ENCODE data around the gene MRPS27. TPM values are rescaled to one million over a fixed set of nuclear protein-coding genes. Genes with fewer than 3 reads are reported as not detected.

Gene MRPS27
- total and polyA plus RNA-seq, 10 donors, result 23.5 to 55.5 (median 42.6) TPM

DNA sequence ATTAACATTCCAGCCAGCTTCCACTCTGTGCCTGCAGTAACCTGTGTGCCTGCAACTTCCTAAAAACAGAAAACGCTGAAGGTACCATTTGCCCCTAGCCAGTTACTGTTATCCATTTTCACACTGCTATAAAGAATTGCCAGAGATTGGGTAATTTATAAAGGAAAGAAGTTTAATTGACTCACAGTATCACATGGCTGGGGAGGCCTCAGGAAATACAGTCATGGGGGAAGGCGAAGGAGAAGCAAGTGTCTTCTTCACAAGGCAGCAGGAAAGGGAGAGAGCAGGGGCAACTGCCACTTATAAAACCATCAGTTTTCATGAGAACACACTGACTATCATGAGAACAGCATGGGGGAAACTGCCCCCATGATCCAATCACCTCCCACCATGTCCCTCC is 31.3 kb upstream of the MRPS27 start:
- no peak for TF ChIP-seq POLR2AphosphoS5 (IDR thresholded peaks at IDR 0.05)
- TF ChIP-seq, protein P1, sequence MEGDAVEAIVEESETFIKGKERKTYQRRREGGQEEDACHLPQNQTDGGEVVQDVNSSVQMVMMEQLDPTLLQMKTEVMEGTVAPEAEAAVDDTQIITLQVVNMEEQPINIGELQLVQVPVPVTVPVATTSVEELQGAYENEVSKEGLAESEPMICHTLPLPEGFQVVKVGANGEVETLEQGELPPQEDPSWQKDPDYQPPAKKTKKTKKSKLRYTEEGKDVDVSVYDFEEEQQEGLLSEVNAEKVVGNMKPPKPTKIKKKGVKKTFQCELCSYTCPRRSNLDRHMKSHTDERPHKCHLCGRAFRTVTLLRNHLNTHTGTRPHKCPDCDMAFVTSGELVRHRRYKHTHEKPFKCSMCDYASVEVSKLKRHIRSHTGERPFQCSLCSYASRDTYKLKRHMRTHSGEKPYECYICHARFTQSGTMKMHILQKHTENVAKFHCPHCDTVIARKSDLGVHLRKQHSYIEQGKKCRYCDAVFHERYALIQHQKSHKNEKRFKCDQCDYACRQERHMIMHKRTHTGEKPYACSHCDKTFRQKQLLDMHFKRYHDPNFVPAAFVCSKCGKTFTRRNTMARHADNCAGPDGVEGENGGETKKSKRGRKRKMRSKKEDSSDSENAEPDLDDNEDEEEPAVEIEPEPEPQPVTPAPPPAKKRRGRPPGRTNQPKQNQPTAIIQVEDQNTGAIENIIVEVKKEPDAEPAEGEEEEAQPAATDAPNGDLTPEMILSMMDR (IDR thresholded peaks at IDR 0.05 in 8 of 11, conservative IDR thresholded peaks at IDR 0.05 in 3 of 11), result no peak
- no peak for TF ChIP-seq POLR2A (IDR thresholded peaks at IDR 0.05)
- WGBS, 5 donors, result 53 to 86% (median 72%) methylated on average over 2 of the region's 2 CpGs
- Histone ChIP-seq H3K36me3 (peaks cover 0 to 19% (median 0%) of the 10 kb centered on the region in 6 donors), H3K4me1 (peaks cover 0 to 22% (median 0%) of the 10 kb centered on the region in 6 donors), H3K9me3 (no peaks in the 10 kb centered on the region), H3K27ac (no peak overlapping the region), H3K27me3 (replicated peaks in 1 of 7) (no peaks in the 10 kb centered on the region), H3K4me3 (no peak overlapping the region)
- intact Hi-C loops (cut with DNase I; ENCODE audit: low total_unique reads), result no loop called here
- DNase-seq, result no peak

DNA sequence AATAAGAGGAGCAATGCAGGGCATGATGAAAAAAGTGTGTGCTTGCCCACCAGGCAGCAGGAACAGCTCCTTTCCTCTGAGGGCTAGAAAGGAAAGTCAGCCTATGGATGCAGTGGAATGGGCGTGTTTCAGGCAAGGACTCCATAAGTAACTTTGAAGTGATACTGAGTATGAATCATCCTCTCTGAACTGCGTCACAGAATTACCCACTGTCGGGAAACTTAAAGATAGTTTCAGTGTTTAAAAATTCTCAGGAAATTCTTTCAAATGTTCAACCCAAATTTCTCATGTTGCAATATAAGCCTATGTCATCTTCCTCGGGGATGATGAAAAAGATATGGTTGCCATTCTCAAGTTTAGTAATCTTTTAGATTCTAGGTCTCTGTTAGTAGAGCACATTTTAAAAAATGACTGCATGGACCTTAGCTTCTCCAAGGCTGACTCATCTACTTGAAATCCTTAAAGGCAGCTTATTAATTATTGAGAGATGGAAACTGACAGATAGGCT is 27.8 kb upstream of the MRPS27 start:
- DNase-seq, result no peak
- TF ChIP-seq POLR2AphosphoS5 (IDR thresholded peaks at IDR 0.05) (no peak), POLR2A (IDR thresholded peaks at IDR 0.05) (no peak)
- TF ChIP-seq, protein P1 (IDR thresholded peaks at IDR 0.05 in 8 of 11, conservative IDR thresholded peaks at IDR 0.05 in 3 of 11), result no peak
- WGBS, 5 donors, result 49 to 84% (median 64%) methylated on average over 4 of the region's 4 CpGs
- no peak overlapping the region for H3K4me3 ChIP-seq
- no peaks in the 10 kb centered on the region for H3K9me3 ChIP-seq
- intact Hi-C loops (cut with DNase I; ENCODE audit: low total_unique reads), result no loop called here
- H3K27me3 ChIP-seq (replicated peaks in 1 of 7), result no peaks in the 10 kb centered on the region
- H3K27ac ChIP-seq, result no peak overlapping the region
- peaks cover 0 to 15% (median 0%) of the 10 kb centered on the region in 6 donors for H3K4me1 ChIP-seq
- peaks cover 4 to 55% (median 14%) of the 10 kb centered on the region in 6 donors for H3K36me3 ChIP-seq

DNA sequence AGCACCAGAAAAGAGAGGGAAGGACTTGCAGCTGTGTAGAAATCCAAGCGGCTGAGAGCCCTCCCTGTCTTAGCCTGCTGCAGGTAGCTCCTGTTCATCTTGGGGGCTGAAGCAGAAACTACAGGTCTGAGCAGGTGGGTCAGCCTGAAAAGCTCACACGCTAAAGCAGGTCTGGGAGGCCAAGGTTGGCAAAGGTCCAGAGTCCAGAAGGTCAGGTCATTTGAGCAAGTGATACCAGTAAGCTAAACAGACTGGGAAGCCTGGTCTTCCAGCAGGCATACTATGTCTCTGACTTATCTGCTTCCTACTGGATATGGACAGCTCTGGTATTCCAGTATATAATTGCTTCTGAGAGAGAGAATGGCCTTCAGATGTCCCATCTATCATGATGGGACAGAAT is 26.4 kb upstream of the MRPS27 start:
- 78 to 94% (median 89%) methylated on average over 2 of the region's 2 CpGs for WGBS, 5 donors
- no peaks in the 10 kb centered on the region for H3K9me3 ChIP-seq
- peaks cover 5 to 68% (median 20%) of the 10 kb centered on the region in 6 donors for H3K36me3 ChIP-seq
- no peak overlapping the region for H3K27ac ChIP-seq
- intact Hi-C loops (cut with DNase I; ENCODE audit: low total_unique reads), result no loop called here
- no peaks in the 10 kb centered on the region for H3K27me3 ChIP-seq (replicated peaks in 1 of 7)
- peaks cover 0 to 15% (median 0%) of the 10 kb centered on the region in 6 donors for H3K4me1 ChIP-seq
- TF ChIP-seq POLR2A (IDR thresholded peaks at IDR 0.05) (no peak), POLR2AphosphoS5 (IDR thresholded peaks at IDR 0.05) (no peak)
- TF ChIP-seq, protein P1 (IDR thresholded peaks at IDR 0.05 in 8 of 11, conservative IDR thresholded peaks at IDR 0.05 in 3 of 11), result no peak
- DNase-seq, result no peak
- no peak overlapping the region for H3K4me3 ChIP-seq

DNA sequence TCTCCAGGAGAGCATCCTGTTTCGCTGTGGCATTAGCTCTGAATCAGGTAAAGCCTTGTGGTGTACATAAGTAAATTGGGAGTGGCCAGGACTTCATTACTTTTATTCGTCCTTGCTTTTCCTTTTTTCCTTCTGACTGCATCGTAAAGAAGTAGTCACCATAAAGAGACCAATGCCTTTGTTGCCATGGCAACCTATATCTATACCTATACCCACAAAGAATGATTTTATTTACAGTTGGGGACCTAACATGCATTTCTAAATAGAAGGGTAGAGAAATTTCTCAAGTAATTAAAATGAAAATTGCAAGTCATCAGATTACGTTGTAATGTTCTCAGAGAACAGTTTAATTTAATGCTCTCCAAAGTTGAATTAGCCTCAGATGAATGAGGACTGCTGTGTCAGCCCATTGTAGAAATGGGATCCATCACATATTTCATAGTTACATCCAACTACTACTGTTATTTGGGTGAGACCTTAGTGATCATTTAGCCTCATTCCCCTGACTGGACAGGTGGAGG is 18.7 kb upstream of the MRPS27 start:
- no peak overlapping the region for H3K27ac ChIP-seq
- no peaks in the 10 kb centered on the region for H3K9me3 ChIP-seq
- no peak overlapping the region for H3K4me3 ChIP-seq
- TF ChIP-seq POLR2A (IDR thresholded peaks at IDR 0.05) (no peak), POLR2AphosphoS5 (IDR thresholded peaks at IDR 0.05) (no peak)
- TF ChIP-seq, protein P1 (IDR thresholded peaks at IDR 0.05 in 8 of 11, conservative IDR thresholded peaks at IDR 0.05 in 3 of 11), result no peak
- no peaks in the 10 kb centered on the region for H3K4me1 ChIP-seq
- 88 to 97% (median 94%) methylated on average over 4 of the region's 4 CpGs for WGBS, 5 donors
- DNase-seq, result no peak
- no peaks in the 10 kb centered on the region for H3K27me3 ChIP-seq (replicated peaks in 1 of 7)
- intact Hi-C loops (cut with DNase I; ENCODE audit: low total_unique reads), result no loop called here
- H3K36me3 ChIP-seq, result peaks cover 2 to 96% (median 41%) of the 10 kb centered on the region in 6 donors

Measured in spleen (tissue), 11 donors.